Activated CD4-positive, alpha-beta T cell treated with anti-CD3 and anti-CD28 coated beads, Interleukin-2, Interleukin-6, amounts not matched to agents 100 ng/mL and 50 ng/mL, durations not matched to agents 16 hours and 8 hours (primary cell): ENCODE measurements around the gene LIPH.
"Not testable (repeated sequence)": the region's sequence is repeated elsewhere in the genome, so short reads cannot be mapped to it uniquely, and the experiment has no call there.

Experiments used
- DNase-seq: peaks from one replicate; pipeline ENCODE4 v3.0.0-alpha.2; 2020

LIPH gene

DNA sequence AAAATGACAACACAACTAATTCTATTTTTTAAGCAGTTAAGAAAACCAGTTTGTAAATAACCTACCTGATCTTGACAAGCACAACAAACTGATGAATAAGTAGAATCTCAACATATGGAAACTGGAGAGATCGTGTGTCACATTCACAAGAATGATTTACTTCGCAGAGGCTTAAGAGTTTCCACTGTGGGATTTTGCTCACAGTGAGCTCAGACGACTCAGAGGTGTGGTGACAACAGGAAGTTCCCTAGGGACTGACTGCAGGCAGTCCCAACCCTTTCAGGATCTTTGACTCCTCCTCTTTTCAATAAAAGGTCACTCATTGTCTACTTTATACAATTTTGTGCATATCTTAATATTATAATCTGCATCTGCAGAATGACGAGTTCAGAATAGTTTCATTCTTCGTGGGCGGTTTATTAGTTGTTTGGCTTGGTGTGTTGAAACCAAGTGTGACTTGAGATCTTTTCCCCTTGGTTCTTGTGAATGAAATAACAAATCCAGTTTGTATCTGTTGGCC is at the start of gene LIPH:
TSS of gene LIPH (minus strand) at position 231 of the 520 bp plus-strand sequence. CDS start at position 114, 117 bp downstream.
- peak; percentile 25 for DNase-seq

DNA sequence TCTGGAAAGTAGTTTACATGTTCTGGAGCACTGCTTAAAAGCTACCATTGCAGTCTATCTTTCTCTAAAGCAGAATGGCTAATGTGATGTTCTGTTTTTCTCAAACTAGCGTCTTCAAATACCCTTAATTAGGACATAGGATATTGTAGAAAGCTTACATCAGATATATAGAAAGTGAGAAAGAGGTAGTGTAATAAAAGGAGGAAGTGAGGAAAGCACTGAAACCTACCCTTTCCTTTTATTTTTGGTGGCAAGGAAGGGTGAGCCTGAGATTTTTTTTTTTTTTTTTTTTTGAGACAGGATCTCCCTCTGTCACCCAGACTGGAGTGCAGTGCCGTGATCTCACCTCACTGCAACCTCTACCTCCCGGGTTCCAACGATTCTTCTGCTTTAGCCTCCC is 43.1 kb upstream of the LIPH start:
- no peak for DNase-seq

GRCh38 chr3:185594073-185594472 is 41.7 kb upstream of the LIPH start:
- no peak for DNase-seq

- DNase-seq, result no peak
These were observed 34.3 kb upstream of the LIPH start for GRCh38 chr3:185586686-185587039.

- peak; percentile 99 for DNase-seq
These were observed 33.7 kb upstream of the LIPH start, which contains the start of gene SENP2 for GRCh38 chr3:185585859-185586685. TSS of gene SENP2 (plus strand) at chr3:185586295. CDS start at chr3:185586414, 119 bp downstream.

- no peak for DNase-seq
These were observed 33.1 kb upstream of the LIPH start for GRCh38 chr3:185585518-185585858.

- no peak for DNase-seq
These were observed 32.3 kb upstream of the LIPH start for GRCh38 chr3:185584686-185585085.

GRCh38 chr3:185583925-185584324 is 31.5 kb upstream of the LIPH start:
- no peak for DNase-seq

DNA sequence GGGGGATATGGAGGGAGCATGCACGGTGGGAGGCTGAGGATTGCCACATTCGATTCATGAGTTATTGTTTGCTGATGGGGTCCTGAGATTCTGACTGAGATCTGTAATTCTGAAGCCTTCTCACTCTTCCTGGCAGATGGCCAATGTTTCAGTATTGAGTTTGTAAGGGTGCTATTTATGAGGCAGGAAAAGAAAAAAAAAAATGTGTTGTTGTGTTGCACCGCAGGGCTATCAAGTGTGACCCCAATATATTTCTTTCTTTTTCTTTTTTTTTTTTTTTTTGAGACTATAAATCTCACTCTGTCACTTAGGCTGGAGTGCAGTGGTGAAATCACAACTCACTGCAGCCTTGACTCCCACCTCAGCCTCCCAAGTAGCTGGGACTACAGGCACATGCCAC is 30.5 kb upstream of the LIPH start:
- DNase-seq, result no peak

GRCh38 chr3:185582236-185582635 is 29.8 kb upstream of the LIPH start:
- DNase-seq, result no peak

DNA sequence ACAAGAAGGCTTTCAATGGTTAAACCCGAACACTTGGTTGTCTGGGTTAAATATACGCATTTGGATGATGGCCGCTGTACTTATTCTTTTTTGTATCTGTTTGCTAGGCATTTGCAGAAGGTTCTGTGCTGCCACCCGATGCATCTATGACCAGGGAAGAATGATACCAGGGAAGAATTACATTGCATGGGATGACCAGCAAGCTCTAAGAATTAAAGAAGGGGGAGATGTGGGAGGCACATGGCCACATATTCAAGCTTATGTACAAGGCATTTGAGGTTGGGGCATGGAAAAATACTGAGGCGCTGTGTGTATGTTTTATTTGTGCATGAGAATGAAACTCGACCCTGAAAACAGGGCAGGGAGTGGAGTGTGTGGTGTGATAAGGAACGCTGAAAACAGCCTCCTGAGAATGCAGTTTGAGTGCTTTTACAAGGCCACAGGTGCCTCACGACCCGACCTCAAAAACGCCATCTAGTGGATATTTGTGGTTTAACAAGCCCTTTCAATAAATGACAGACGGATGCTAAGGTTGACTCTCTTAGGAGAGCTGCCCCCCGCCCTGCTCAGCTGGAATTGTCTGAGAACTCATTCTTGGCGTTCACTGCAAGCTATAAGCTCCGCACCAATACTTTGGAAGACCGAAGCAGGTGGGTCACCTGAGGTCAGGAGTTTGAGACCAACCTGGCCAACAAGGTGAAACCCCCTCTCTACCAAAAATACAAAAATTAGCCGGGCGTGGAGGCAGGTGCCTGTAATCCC is 22.9 kb upstream of the LIPH start:
- peak; percentile 80 for DNase-seq

- no peak for DNase-seq
These were observed 19.8 kb upstream of the LIPH start for GRCh38 chr3:185572183-185572582.

DNA sequence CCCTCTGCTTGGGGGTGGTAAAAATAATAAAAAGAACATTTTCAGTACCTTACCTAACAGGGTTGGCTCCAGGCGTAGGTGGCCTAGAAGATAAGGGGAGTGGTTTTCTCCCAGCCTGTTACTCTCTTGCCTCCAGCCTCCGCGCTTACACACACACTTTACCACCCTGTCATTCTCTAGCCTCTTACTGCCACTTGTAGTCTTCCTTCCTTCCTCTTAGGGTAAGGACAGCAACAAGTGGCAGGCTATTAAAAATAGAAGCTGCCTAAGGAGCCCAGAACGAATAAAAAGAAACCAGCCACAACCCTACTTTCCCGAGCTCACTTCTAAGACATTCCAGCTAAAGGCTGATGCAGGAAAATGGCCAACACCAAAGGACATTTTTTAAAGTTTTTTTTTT is 9.6 kb upstream of the LIPH start:
- no peak for DNase-seq

DNA sequence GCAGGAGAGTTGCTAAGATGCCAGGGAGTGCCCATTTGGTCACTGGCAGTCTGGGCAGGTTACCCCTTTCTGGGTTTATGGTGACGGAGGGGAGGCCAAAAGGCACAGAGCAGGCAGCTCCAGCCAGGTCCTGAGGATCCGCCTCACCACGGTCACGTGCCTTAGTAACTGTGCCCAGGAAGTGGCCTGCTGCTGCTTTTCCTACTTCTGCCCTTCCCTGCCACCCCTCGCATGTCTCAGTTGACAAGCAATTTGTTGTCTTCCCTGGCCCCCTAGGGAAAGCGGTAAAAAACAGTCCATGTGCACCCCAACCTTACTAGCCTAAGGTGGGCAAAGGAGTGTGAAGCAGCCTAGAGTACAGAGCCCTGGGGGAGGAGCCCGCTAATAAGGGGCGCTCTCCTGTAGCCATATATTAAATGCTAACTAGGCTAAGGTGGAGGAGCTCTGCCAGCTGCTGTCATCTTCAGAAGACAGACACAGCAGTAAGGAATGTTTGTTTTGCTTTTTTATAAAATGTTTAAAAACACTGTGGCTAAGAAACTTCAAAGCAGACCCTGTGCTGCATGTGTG is 9.1 kb upstream of the LIPH start:
- no peak for DNase-seq

- DNase-seq, result no peak
These were observed 8.3 kb upstream of the LIPH start for GRCh38 chr3:185560676-185561075.

GRCh38 chr3:185559706-185560090 is 7.3 kb upstream of the LIPH start:
- DNase-seq, result no peak

DNA sequence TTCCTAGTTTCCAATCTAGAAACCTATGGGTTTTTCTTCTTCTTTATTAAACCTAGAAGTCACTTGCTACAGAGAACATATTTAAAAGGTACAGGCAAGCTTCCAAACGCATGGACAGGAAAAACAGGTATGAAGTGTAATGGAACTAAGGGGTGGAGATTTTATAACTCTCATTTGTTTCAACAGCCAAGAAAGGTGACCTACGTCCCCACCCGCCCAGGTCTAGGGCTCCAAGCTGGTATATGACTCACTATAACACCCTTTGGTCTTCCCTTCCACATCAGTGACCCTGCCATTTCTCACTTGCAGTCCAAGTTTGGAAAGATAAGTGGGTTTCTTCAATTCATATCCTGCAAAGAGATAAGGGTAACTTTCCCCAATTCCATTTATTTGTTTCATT is 6.0 kb upstream of the LIPH start:
- no peak for DNase-seq

GRCh38 chr3:185556640-185557039 is 4.3 kb upstream of the LIPH start:
- not testable (repeated sequence) for DNase-seq

GRCh38 chr3:185555860-185556347 is 3.5 kb upstream of the LIPH start:
- no peak for DNase-seq

DNA sequence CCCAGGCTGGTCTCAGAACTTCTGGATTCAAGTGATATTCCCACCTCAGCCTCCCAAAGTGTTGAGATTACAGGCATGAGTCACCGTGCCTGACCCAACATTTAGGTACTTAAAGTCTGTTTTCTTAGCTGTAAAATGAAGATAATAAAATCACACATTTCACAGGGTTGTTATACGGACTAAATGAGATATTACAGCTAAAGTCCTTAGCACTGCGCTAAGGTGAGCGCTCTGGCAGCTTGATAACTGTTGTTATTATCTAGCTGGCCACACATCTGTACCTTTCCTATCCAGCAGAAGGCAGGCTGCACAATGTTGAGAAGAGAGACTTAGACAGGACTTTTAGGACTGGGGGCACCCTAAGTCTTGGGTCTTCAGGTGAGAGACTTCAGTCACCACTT is 2.7 kb upstream of the LIPH start:
- no peak for DNase-seq

DNA sequence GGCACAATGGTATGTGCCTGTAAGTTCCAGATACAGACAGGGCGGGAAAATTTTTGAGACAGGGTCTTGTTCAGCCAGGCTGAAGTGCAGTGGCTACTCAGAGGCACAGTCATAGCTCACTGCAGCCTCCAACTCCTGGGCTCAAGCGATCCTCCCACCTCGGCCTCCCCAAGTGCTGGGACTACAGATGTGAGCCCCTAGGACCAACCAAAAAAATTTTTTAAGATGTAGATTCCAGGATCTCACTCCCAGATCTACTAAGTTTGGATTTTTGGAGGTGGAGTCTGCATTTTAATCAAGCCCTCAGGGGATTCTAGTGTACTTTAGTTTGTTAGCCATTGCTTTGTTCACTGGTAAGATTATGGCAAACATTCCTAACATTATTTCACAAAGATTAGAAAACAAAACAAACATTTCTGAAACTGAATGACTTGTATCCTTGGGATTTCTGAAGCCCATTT is 2.7 kb downstream of the LIPH start:
- no peak for DNase-seq

DNA sequence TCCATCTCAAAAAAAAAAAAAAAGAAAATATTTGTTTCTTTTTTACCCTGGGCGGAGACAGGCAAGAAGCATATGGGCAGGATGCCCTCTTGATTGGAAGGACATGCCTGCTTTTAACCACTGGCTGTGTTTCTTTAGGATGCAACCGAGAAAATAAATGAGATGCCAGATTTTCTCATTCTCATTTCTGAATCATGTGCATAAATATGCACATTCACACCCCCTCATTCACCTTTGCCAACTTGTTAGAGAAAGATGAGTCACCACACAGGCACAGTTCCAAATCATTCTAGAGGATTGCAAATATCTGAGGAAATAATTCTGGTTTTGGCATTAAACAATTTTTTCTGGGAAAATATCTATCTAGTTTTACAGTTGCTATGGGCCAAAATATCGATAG is 3.3 kb downstream of the LIPH start:
- no peak for DNase-seq

DNA sequence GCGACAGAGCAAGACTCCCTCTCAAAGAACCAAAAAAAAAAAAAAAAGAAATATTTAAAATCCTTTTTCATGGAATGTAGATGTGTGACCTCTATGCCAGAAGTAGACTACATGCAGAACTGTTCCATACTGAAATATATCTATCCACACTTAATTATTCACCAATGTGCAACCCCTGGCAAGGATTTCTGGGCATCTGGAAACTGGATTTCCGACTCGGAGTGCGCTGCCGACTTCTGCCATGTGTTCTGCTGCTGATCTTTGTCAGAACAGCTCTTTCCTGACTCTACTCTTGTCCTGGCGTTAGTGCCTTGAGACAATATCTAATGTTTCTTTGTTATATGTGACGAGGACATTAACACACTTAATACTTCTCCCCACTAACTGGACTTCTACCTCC is 11.7 kb downstream of the LIPH start:
- no peak for DNase-seq

DNA sequence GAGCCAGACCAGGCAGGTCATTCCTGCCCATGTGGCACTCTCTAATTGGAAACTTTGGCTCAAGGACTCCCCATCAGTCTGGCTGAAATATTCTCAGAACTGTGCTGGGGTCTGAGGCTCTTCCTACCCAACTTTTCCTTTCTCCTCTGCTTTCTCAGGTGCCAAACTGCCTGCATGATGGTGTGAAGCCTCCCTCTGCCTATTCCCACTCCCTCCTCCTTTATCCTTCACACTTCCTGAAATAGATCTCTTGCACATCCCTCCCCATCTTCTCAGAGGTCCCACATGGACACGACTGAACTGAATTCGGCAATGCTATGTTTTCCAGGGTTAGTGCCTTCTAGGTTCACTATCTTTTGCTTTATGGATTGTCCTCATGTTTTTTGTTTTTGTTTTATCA is 12.5 kb downstream of the LIPH start:
- no peak for DNase-seq
